ENCODE results near the gene CACNA1I. TPM values are rescaled to one million over a fixed set of nuclear protein-coding genes. Genes with fewer than 3 reads are reported as not detected.

The CACNA1I gene
- total and polyA plus RNA-seq, 2 experiments from 2014 or later, result 0.42 to 2.4 TPM

GRCh38 chr22:39705386-39705785 is 134.8 kb downstream of the CACNA1I start:
- Mint-ChIP-seq H3K36me3 (ENCODE audit: low read depth) (no peaks in the 10 kb centered on the region), H3K4me1 (peaks cover 12% of the 10 kb centered on the region; the same call in 2 of the 3 replicates), H3K9me3 (no peaks in the 10 kb centered on the region), H3K27me3 (ENCODE audit: insufficient read depth, low read depth, poor library complexity) (peaks cover 5% of the 10 kb centered on the region), H3K4me3 (no peak overlapping the region), H3K27ac (no peak overlapping the region; the same call in 1 of the 2 replicates)
- H3K27me3 ChIP-seq (ENCODE audit: insufficient read depth), result no peaks in the 10 kb centered on the region
- DNase-seq (ENCODE audit: low spot score), result no peak
- no peak for ATAC-seq
- H3K36me3 ChIP-seq (ENCODE audit: insufficient read depth), result no peaks in the 10 kb centered on the region
- no peaks in the 10 kb centered on the region for H4K20me1 ChIP-seq (replicated peaks; ENCODE audit: insufficient read depth)
- H3K27ac ChIP-seq (ENCODE audit: low read depth), result no peak overlapping the region
- H3K9me2 ChIP-seq (ENCODE audit: insufficient read depth), result no peaks in the 10 kb centered on the region
- H3K79me2 ChIP-seq (replicated peaks; ENCODE audit: insufficient read depth), result no peaks in the 10 kb centered on the region
- H3K4me2 ChIP-seq, result no peak overlapping the region
- TF ChIP-seq ZNF331 (CRISPR knock-in tag; IDR thresholded peaks at IDR 0.05; ENCODE audit: low read depth) (no peak), CREB1 (CRISPR knock-in tag; IDR thresholded peaks at IDR 0.05; ENCODE audit: low read depth) (no peak), ZNF462 (CRISPR knock-in tag; IDR thresholded peaks at IDR 0.05) (no peak), NANOG (IDR thresholded peaks at IDR 0.05; ENCODE audit: borderline replicate concordance) (no peak), EZH2phosphoT487 (IDR thresholded peaks at IDR 0.05; ENCODE audit: unreplicated experiment) (no peak), REST (IDR thresholded peaks at IDR 0.05; ENCODE audit: unreplicated experiment) (no peak), POLR2AphosphoS5 (IDR thresholded peaks at IDR 0.05; ENCODE audit: low read depth) (no peak), JUNB (IDR thresholded peaks at IDR 0.05; ENCODE audit: unreplicated experiment) (no peak), ZNF114 (CRISPR knock-in tag; IDR thresholded peaks at IDR 0.05) (no peak), STAT1 (IDR thresholded peaks at IDR 0.05; ENCODE audit: unreplicated experiment) (no peak), EZH2 (IDR thresholded peaks at IDR 0.05; ENCODE audit: low read depth, unreplicated experiment) (no peak)
- TF ChIP-seq, protein P1, sequence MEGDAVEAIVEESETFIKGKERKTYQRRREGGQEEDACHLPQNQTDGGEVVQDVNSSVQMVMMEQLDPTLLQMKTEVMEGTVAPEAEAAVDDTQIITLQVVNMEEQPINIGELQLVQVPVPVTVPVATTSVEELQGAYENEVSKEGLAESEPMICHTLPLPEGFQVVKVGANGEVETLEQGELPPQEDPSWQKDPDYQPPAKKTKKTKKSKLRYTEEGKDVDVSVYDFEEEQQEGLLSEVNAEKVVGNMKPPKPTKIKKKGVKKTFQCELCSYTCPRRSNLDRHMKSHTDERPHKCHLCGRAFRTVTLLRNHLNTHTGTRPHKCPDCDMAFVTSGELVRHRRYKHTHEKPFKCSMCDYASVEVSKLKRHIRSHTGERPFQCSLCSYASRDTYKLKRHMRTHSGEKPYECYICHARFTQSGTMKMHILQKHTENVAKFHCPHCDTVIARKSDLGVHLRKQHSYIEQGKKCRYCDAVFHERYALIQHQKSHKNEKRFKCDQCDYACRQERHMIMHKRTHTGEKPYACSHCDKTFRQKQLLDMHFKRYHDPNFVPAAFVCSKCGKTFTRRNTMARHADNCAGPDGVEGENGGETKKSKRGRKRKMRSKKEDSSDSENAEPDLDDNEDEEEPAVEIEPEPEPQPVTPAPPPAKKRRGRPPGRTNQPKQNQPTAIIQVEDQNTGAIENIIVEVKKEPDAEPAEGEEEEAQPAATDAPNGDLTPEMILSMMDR (conservative IDR thresholded peaks at IDR 0.05; ENCODE audit: low read depth in 2 of 2), result no peak
- TF ChIP-seq, protein P2, sequence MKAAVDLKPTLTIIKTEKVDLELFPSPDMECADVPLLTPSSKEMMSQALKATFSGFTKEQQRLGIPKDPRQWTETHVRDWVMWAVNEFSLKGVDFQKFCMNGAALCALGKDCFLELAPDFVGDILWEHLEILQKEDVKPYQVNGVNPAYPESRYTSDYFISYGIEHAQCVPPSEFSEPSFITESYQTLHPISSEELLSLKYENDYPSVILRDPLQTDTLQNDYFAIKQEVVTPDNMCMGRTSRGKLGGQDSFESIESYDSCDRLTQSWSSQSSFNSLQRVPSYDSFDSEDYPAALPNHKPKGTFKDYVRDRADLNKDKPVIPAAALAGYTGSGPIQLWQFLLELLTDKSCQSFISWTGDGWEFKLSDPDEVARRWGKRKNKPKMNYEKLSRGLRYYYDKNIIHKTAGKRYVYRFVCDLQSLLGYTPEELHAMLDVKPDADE (IDR thresholded peaks at IDR 0.05), result no peak
- no peaks in the 10 kb centered on the region for H3K4me1 ChIP-seq (ENCODE audit: insufficient read depth)
- no peak overlapping the region for H3K4me3 ChIP-seq
- no peaks in the 10 kb centered on the region for H3F3A ChIP-seq (replicated peaks; ENCODE audit: low read depth)
- H2AFZ ChIP-seq, result no peak overlapping the region

All from GM23338 (cell line).